ENCODE data around the gene RPS25.

DNA sequence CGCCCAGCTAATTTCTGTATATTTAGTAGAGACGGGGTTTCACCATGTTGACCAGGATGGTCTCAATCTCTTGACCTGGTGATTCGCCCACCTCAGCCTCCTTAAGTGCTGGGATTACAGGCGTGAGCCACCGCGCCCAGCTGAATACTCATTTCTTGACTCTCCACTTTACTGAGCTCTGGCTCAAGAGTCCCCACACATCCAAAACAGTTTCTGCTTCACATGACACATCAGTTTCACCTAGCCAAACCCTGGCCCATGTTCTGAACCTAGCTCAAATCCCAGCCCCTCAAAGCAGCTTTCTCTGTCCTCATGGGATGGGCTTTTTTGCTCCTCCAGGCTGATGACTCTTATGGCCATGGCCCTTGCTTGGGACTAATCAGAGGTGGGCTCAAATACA, 29.1 kb upstream of the RPS25 start:
- TF ChIP-seq, protein P1, sequence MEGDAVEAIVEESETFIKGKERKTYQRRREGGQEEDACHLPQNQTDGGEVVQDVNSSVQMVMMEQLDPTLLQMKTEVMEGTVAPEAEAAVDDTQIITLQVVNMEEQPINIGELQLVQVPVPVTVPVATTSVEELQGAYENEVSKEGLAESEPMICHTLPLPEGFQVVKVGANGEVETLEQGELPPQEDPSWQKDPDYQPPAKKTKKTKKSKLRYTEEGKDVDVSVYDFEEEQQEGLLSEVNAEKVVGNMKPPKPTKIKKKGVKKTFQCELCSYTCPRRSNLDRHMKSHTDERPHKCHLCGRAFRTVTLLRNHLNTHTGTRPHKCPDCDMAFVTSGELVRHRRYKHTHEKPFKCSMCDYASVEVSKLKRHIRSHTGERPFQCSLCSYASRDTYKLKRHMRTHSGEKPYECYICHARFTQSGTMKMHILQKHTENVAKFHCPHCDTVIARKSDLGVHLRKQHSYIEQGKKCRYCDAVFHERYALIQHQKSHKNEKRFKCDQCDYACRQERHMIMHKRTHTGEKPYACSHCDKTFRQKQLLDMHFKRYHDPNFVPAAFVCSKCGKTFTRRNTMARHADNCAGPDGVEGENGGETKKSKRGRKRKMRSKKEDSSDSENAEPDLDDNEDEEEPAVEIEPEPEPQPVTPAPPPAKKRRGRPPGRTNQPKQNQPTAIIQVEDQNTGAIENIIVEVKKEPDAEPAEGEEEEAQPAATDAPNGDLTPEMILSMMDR (IDR thresholded peaks at IDR 0.05; ENCODE audit: low read depth, low read length, poor library complexity, severe bottlenecking): no peak
- no peak for TF ChIP-seq EZH2phosphoT487 (IDR thresholded peaks at IDR 0.05; ENCODE audit: borderline replicate concordance, low read length)

Measured in DOHH2 (cell line).